Chondrocyte (in vitro differentiated cells): Measurements from ENCODE around the gene TCF7L2. TPM values are rescaled to one million over a fixed set of nuclear protein-coding genes. Genes with fewer than 3 reads are reported as not detected.

Experiments used
- DNase-seq: peaks from one replicate; pipeline ENCODE4 v3.0.0; 2021; ENCODE audit warnings: mixed read lengths, low spot score
- H3K27ac Mint-ChIP-seq: one replicate; pipeline ENCODE4 v1.8.0; 2021; ENCODE audit warnings: mild to moderate bottlenecking, moderate library complexity, mixed read lengths; ENCODE audit not compliant: unreplicated experiment
- H3K27me3 Mint-ChIP-seq: 2 replicates; pipeline ENCODE4 v1.8.0; 2021; ENCODE audit warnings: low read depth, mixed read lengths
- H3K36me3 Mint-ChIP-seq: 2 replicates; pipeline ENCODE4 v1.8.0; 2021; ENCODE audit warnings: low read depth, mixed read lengths
- H3K4me1 Mint-ChIP-seq: 2 replicates; pipeline ENCODE4 v1.8.0; 2021; ENCODE audit warnings: low read depth, mild to moderate bottlenecking, mixed read lengths
- H3K4me3 Mint-ChIP-seq: one replicate; pipeline ENCODE4 v1.8.0; 2021; ENCODE audit warnings: mild to moderate bottlenecking, moderate library complexity, mixed read lengths; ENCODE audit not compliant: unreplicated experiment
- H3K9me3 Mint-ChIP-seq: 2 replicates; pipeline ENCODE4 v1.8.0; 2021; ENCODE audit warnings: low read depth, mixed read lengths
- total RNA-seq: library from RNA; stranded (reverse); gene quantifications from 3 replicates; pipeline ENCODE4 v1.2.1, GENCODE V29; 2021
- TF ChIP-seq, protein P1 (sequence below): fragments of 200-600 bp; sonication (generic); IDR thresholded peaks from 2 replicates; pipeline ENCODE4 v1.5.0; 2021; ENCODE audit warnings: antibody characterized with exemption, mild to moderate bottlenecking, moderate library complexity

The TCF7L2 gene
- total RNA-seq, 1 donor from 2014 or later = 30.9 TPM

DNA sequence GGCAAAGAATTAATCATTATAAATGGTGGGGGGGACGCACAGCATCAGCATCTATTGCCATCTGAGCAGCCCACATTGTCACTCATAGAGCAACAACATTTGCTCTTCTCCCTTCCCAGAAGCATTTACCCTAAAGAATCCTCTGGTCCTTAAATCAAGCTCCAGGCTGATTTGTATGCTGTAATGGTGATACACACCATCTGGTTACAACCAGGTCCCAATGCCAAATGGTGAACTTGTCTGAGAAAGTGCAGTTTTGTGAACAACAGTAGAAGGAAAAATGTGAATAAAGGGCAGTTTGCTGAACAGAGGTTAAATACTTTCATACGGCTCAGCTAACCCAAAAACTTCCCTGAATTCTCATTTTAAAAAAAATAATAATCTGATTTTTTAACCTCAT lies 38.8 kb upstream of the TCF7L2 start:
- no peak for DNase-seq
- Mint-ChIP-seq H3K4me1 (peaks cover 12% of the 10 kb centered on the region), H3K4me3 (no peak overlapping the region), H3K9me3 (no peaks in the 10 kb centered on the region), H3K36me3 (no peaks in the 10 kb centered on the region), H3K27ac (no peak overlapping the region), H3K27me3 (no peaks in the 10 kb centered on the region)
- TF ChIP-seq, protein P1, sequence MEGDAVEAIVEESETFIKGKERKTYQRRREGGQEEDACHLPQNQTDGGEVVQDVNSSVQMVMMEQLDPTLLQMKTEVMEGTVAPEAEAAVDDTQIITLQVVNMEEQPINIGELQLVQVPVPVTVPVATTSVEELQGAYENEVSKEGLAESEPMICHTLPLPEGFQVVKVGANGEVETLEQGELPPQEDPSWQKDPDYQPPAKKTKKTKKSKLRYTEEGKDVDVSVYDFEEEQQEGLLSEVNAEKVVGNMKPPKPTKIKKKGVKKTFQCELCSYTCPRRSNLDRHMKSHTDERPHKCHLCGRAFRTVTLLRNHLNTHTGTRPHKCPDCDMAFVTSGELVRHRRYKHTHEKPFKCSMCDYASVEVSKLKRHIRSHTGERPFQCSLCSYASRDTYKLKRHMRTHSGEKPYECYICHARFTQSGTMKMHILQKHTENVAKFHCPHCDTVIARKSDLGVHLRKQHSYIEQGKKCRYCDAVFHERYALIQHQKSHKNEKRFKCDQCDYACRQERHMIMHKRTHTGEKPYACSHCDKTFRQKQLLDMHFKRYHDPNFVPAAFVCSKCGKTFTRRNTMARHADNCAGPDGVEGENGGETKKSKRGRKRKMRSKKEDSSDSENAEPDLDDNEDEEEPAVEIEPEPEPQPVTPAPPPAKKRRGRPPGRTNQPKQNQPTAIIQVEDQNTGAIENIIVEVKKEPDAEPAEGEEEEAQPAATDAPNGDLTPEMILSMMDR = no peak

DNA sequence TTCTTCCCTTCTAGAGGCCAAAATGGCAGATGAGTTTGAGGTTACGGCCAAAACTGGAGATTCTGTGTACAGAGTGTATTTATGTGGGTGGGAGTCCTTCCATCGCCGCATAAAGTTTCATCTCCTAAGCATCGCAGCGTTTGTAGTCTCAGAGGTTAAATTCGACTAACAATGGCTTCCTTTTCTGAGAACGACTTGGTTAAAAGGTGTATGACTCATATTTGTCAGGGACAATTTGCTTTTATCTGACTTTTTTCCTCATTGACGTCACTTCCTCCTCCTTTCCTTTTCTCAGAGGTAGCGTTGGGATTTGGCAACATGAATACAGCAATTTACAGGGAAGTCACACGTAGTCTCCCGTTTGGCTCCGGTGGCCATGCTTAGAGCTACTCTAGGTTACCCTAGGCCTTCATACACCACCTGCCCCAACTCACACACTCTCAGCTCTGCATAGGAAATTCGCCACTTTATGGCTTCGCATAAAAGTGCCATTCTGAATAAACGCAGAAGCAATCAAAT lies 37.6 kb upstream of the TCF7L2 start:
- Mint-ChIP-seq H3K4me1 (peaks cover 16% of the 10 kb centered on the region), H3K4me3 (no peak overlapping the region), H3K9me3 (no peaks in the 10 kb centered on the region), H3K27me3 (no peaks in the 10 kb centered on the region), H3K36me3 (no peaks in the 10 kb centered on the region), H3K27ac (no peak overlapping the region)
- DNase-seq = no peak
- TF ChIP-seq, protein P1 = no peak

DNA sequence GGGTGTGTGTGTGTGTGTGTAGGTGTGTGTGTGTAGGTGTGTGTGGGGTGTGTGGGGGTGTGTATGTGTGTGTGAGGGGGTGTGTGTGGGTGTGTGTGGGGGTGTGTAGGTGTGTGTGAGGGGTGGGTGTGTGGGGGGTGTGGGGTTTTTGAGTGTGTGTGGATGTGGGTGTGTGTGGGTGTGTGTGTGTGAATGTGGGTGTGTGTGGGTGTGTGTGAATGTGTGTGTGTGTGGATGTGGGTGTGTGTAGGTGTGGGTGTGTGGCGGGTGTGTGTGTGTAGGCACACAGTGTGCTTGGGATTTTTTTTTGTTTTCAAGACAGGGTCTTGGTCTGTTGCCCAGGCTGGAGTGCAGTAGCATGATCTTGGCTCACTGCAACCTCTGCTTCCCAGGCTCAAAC lies 36.8 kb upstream of the TCF7L2 start:
- H3K9me3 Mint-ChIP-seq = no peaks in the 10 kb centered on the region
- DNase-seq = no peak
- peaks cover 16% of the 10 kb centered on the region for H3K4me1 Mint-ChIP-seq
- TF ChIP-seq, protein P1 = no peak
- H3K4me3 Mint-ChIP-seq = no peak overlapping the region
- H3K27me3 Mint-ChIP-seq = no peaks in the 10 kb centered on the region
- no peaks in the 10 kb centered on the region for H3K36me3 Mint-ChIP-seq
- no peak overlapping the region for H3K27ac Mint-ChIP-seq

DNA sequence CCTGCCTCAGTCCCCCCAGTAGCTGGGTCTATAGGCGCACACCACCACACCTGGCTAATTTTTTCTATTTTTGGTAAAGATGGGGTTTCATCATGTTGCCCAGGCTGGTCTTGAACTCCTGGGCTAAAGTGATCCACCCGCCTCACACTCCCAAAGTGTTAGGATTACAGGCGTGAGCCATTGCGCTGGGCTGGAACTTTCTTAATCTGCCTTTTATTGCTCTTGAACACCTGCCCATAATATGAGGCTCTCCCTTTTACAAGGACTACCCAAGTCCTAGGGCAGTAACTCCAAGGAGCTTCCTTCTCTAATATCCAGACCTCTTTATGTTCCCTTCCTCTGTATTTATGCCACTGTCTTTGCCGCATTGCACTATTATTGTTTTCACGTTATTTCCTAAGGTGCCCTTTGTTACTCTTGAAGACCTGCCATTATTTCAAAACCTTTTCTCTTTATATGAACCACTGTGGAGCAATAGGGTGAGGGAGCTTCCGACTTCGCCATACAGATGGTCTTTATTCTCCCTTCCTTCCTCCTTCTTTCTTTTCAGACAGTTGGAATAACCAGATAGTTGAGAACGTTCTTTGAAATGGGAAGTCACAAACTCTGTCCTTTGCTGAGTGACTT lies 36.3 kb upstream of the TCF7L2 start:
- H3K36me3 Mint-ChIP-seq = no peaks in the 10 kb centered on the region
- TF ChIP-seq, protein P1 = no peak
- DNase-seq = no peak
- no peak overlapping the region for H3K27ac Mint-ChIP-seq
- no peaks in the 10 kb centered on the region for H3K27me3 Mint-ChIP-seq
- peaks cover 16% of the 10 kb centered on the region for H3K4me1 Mint-ChIP-seq
- no peaks in the 10 kb centered on the region for H3K9me3 Mint-ChIP-seq
- no peak overlapping the region for H3K4me3 Mint-ChIP-seq

DNA sequence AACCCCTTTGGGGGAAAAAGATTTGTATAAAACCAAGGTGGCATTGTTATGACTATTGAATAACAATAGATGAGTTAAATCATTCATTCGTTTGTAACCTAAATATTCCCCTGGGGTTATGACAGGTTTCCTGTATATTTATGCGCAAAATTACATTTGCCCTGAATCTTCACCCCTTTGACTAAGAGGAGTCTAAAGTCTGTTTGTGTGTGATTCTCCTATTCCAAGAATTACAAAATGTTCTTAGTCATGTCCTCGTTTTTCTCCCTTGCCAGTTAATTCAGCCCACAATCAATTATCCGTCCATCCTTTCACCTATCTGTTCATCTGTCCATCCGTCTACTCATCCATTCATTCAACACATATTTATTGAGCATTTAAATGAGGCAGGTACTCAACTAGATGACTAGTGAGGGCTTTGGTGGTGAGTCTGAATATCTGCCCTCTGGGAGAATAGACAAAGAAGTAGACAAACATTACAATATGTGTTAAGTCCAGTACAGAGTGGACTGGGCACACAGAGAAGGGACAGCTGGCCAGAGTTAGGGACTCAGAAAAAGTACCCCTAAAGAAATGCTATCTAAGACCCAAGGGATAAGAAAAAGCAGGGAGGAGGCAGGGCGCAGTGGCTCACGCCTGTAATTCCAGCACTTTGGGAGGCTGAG lies 35.6 kb upstream of the TCF7L2 start:
- Mint-ChIP-seq H3K4me1 (peaks cover 18% of the 10 kb centered on the region), H3K9me3 (no peaks in the 10 kb centered on the region), H3K27me3 (no peaks in the 10 kb centered on the region), H3K36me3 (no peaks in the 10 kb centered on the region), H3K27ac (no peak overlapping the region), H3K4me3 (no peak overlapping the region)
- TF ChIP-seq, protein P1 = no peak
- no peak for DNase-seq
